NK-92 treated with Interleukin-12 subunit alpha and Interleukin-12 subunit beta, amount 100 ng/mL, for 24 hours (cell line): ENCODE results near the gene CREB5.

Source experiments
- DNase-seq: peaks from one replicate; lab custom pipeline; 2025; lab: John Stamatoyannopoulos, UW

CREB5 gene

DNA sequence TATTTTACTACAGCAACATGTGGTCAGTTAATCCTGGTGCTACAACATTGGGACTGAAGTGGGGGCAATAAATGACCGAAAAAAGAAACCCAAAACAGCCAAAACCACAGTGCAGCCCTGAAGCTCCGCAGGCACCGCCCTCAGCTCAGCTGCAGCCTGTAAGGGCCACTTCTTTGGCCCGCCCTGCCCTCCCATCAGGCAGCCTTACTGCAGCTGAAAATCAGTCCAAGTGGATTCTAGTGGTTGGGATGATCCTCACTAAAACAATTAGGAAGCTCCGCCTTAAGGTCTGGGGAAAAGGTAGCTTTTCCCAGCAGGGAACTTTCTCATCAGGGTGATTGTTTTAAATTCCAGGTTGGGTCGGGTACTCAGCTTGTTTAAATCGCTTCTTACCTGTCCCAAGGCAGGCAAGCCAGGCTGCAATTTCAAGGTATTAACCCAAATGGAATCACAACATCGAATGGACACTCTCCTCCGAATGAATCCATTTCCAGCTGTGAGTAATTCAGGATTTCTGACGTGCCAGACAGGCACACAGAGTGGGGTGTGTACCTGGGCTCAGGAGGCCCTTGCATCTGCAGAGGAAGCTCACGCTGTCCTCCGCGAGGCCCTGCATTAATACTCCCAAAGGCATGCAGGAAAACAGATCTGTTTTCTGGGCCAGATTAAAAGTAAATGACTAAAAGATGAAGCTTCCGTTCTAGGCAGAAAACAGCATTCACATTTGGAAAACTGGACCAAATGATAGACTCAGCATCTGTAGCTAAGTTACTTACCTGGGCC lies 104.3 kb downstream of the CREB5 start:
- DNase-seq = no peak

GRCh38 chr7:28517206-28517605 lies 104.9 kb downstream of the CREB5 start:
- DNase-seq = no peak

DNA sequence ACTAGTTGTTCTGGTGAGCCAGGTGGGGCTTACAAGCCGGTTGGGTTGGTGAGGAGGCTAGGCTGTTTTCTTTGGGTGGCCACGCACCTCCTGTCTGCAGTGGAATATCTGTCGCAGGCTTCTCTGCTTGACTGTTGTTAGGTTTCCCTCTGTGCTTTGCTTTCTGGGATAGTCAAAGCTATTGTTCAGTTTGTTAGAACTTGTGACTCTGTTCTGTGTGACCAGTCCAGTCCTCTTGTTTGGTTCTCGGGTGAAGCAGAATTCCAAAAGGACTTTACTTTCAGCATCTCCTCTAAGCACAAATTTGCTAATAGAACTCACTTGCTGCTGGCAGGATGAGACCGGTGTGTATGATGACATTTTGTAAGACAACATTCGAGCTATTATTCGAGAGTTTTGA lies 105.3 kb downstream of the CREB5 start:
- DNase-seq = no peak

GRCh38 chr7:28520074-28521015 lies 108.0 kb downstream of the CREB5 start:
- no peak for DNase-seq

- DNase-seq = no peak
These were observed 112.7 kb downstream of the CREB5 start for GRCh38 chr7:28524978-28525377.

DNA sequence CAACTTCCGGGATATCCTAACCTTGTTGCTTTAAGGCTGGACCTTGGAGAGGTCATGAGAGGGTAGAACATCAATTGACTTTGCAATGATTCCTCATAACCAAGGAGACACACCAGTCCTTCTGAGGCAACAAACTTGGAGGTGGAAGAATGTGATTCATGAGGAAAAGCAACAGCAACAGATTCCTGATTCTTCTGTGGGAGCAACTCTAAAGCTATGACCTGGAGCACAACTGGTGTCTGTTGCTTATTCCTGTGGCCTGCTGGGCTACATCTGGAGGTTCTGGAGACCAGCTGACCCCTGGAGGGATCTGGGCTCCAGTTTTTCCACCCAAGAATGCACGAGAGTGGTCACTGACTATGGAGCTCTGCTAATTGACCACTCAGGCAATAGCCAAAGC lies 116.6 kb downstream of the CREB5 start:
- no peak for DNase-seq

- no peak for DNase-seq
These were observed 117.4 kb downstream of the CREB5 start for GRCh38 chr7:28529755-28530154.

DNA sequence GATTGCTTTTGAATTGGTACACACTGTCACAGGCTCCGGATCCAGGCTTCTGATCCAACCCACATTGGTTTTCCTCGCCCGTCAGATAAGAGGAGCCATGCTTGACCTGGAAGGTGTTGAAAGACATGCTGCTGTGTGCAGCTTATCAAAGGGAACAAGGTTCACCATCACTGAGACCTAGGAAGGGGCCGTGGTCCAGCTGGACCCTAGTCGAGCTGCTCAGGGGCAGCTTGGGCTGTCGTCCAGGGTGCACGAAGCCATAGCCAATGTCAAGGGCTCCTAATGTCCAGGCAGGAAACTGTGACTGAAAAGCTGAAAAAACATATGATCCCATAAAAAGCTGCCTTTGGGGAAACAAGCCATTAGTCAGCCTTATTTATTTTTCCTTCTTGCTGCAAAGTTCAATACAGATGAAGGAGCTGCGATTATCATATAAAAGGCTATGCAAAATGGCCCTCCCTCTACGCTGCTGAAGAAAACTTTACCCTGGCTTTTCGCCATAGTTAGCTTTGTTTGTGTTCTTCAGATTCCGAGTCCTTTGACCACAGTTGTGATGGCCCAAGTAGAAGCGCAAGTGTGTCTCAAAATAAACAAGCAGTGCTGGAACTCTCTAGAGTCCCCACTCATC lies 118.0 kb downstream of the CREB5 start:
- no peak for DNase-seq

GRCh38 chr7:28530803-28531175 lies 118.5 kb downstream of the CREB5 start:
- DNase-seq = no peak

DNA sequence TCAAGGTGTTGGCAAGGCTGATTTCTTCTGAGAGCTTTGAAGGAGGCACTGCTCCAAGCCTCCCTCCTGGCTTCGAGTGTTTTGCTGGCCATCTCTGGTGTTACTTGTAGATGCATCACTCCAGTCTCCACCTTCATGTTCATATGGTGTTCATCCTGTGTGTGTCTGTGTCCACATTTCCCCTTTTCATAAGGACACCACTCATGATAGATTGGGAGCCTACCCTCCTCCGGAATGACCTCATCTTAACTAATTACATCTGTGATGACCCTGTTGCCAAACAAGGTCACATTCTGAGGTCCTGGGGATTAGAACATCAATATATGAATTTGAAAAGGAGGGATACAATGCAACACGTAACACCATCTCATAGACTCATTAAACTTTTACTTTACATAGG lies 119.0 kb downstream of the CREB5 start:
- no peak for DNase-seq

- no peak for DNase-seq
These were observed 119.9 kb downstream of the CREB5 start for GRCh38 chr7:28532181-28532580.

DNA sequence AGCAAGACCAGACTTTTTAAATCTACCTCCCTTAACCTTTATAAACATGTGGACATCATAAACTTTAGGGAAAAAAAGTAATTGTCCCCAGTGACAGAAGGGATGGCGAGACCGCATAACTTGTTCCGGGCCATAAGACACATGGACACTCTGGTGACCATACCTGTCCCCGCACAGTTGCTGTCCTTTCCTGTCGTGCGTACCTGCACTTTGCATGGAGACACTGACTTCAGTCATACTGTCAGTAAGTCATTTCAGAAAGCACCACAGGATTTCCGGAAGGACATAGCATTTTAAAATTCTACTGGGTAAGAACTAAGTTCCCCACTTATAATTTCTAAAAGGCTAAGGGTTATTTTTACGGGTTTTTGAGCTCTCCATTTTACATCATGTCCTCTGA lies 120.9 kb downstream of the CREB5 start:
- DNase-seq = no peak

DNA sequence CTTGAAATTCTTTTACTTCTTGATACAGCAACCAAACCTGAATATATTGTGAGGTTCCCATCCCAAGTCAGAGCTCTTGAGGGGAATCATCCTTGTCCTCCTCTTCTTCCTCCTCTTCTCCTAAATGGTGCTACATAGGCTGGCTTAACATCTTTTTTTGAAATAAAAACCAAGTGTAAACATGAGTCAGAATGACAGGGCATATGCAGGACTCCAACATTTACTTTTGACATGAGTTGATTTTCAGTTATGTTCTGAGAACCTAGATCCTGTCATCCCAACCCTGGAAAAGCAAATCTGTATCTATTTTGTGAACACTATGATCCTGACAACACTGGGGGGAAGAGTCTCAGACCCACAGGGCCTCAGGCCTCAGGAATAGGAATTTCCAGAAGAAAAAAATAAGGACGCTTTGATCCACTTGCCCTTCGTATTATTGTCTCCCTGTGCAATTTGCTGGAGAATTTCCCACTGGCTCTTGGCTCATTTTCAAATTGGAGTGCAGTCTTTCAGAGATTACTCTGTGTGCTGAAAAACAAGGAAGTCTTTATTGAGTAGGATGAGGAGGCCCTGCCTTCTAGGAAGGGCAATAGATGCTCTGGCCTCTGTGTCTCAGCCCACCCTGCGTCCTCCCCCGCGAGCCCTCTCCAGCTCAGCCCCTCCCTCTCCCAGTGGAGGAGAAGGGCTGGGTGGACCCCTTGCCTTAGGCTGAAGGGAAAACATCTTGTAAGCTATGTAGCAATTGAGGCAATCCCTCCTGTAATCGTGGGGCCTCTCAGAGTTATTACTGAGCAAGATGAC lies 121.6 kb downstream of the CREB5 start:
- DNase-seq = no peak

GRCh38 chr7:28536259-28536658 lies 123.9 kb downstream of the CREB5 start:
- no peak for DNase-seq

GRCh38 chr7:28539289-28539981 lies 127.1 kb downstream of the CREB5 start:
- DNase-seq = no peak

DNA sequence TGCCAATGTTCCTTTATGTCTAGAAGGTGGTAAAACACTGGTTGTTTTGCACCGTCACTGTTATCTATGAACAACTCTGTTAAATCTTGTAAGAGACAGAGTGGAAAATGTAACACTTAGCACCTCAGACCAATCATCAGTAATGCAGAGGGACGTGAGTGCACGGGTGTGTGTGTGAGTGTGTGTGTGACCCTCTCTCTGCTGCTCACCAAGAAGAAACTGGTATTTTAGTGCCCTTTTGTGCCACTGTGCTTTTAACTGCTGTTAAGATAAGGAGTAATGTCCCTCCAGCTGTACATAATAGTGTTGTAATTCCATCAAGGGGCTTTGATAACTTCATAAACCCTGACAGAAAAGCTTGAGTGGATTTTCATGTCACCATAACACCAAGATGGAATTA lies 130.1 kb downstream of the CREB5 start:
- DNase-seq = no peak

DNA sequence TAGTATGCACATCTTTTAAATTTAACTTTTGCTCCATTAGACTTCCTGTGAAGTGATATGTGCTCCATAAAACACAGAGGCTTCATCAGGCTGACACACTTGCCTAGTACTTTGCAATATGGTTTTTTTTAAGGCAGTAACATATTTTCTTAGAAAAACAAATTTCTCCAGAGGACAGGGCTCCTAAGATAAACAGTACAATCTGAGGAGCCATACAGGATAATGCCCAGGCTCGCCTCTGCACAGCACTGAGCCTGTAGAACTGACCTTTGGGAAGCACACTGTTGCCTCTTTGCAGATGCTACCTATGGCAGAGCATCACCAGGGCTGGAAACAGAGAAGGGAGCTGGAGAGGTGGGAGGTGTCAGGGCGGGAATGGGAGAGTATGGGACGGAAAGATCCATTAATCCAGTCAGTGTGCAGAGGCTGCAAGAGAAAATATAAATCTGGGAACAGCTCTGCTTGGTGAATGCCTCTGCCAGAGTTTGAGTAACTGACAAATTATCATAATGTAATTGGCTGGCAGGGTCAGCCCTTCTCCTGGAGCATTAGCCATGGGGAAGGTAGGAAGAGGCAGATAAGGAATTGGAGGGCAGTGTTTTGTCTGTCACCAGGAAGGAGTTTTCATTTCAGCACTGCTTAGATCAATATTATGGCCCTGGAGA lies 132.3 kb downstream of the CREB5 start:
- DNase-seq = no peak

DNA sequence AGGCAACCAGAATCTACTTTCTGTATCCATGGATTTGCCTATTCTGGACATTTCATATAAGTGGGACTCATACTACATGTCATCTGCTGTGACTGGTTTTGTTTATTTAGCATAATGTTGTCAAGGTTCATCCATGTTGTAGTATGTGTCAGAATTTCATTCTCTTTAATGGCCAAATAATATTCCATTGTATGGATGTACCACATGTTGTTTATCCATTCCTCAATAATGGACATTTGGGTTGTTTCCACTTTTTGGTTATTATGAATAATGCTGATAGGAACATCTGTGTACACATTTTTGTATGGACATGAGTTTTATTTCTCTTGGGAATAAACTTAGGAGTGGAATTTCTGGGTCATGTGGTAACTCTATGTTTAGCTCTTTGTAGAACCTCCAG lies 133.7 kb downstream of the CREB5 start:
- DNase-seq = no peak

DNA sequence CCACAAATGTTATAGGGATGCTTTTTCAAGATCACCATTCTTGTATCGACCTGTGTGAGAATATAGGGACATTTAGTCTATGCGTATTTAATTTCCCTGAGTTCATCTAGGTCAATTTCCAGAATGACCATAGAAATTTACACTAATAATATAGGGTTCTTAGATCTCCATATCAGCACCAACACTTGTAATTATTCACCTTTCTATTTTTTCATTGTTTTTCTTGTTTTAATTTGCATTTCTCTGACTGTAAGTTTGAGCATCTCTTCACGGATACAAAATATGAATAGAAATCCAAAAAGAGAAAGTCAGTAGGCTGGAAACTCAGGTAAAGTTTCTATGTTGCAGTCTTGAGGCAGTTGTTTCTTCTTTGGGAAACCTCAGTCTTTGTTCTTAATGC lies 134.8 kb downstream of the CREB5 start:
- DNase-seq = no peak

DNA sequence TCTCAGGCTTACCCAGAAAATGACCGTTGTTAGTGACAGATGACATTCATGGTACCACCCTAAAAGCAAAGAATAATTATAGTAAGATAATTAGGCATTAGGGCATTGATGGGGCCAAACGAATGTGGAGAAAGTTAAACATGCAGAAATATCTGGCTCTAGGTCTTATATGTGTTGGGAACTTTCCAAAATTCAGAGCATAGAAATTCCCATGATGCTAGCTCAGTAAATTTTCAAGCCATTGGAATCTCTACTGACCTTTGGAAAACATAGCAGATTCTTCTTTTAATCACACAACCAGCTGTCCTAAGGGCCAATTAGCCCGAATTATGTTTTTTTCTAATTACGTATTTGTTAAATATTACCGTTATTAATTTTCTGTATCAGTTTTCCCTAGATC lies 136.1 kb downstream of the CREB5 start:
- no peak for DNase-seq

DNA sequence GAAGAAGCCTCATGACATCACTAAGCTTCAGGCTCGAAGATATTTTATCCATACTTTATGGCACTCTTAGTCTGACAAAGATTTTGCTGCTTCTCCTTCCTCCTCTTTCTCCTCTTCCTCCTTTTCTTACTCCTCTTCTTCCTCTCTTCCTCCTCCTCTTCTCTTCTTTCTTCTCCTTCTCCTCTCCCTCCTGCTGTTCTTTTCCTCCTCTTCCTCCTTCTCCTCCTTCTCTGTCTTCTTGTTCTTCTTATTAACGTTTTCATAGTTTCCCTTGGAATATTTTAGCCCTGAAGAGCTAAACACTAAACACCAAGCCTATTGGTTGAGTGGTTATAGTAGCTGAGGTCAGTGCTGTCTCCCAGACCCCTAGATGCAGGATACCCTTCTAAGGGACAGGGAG lies 137.7 kb downstream of the CREB5 start:
- DNase-seq = no peak
